ENCODE results near the gene TBCD. TPM values are rescaled to one million over a fixed set of nuclear protein-coding genes. Genes with fewer than 3 reads are reported as not detected.

Gene TBCD
- polyA plus RNA-seq, 1 donor from 2014 or later: 67.2 TPM

DNA sequence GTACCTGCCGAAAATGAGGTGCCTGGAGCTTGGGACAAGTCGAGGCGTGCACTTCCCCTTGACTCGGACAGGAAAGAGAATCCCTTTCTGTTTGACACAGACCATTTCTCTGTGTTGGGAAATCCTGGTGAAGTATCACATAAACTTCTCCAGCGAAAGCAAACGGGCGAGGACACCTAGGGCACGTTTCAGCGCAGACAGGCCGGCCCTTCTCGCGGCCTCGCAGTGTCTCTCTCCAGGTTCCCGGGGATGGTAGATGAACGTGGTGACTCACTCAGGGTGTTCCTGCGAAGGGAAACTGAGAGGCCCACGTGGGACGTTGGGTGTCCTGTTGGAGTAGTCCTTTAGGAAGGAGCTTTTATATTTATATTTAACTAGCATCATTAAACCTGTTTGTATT, 124.3 kb downstream of the TBCD start:
- Histone ChIP-seq H3K9ac (ENCODE audit: low read length) (no peak overlapping the region), H3K9me2 (ENCODE audit: insufficient read depth, low read length) (no peaks in the 10 kb centered on the region), H4K20me1 (ENCODE audit: insufficient read depth) (no peaks in the 10 kb centered on the region), H3K4me2 (ENCODE audit: low read length) (no peak overlapping the region), H3K27ac (ENCODE audit: low read length) (no peak overlapping the region), H3K4me3 (ENCODE audit: low read length) (no peak overlapping the region), H3K79me2 (replicated peaks; ENCODE audit: insufficient read depth, low read length) (no peaks in the 10 kb centered on the region), H3K9me3 (ENCODE audit: low read length) (no peaks in the 10 kb centered on the region), H3K36me3 (ENCODE audit: insufficient read depth, low read length) (no peaks in the 10 kb centered on the region), H3F3A (ENCODE audit: insufficient read depth, low read length, poor library complexity, severe bottlenecking) (no peaks in the 10 kb centered on the region), H3K27me3 (ENCODE audit: insufficient read depth, low read depth, low read length) (no peaks in the 10 kb centered on the region), H2AFZ (ENCODE audit: low read depth, low read length) (no peak overlapping the region)
- TF ChIP-seq MXI1 (conservative IDR thresholded peaks at IDR 0.05; ENCODE audit: poor library complexity, severe bottlenecking): no peak

- TF ChIP-seq, protein P1, sequence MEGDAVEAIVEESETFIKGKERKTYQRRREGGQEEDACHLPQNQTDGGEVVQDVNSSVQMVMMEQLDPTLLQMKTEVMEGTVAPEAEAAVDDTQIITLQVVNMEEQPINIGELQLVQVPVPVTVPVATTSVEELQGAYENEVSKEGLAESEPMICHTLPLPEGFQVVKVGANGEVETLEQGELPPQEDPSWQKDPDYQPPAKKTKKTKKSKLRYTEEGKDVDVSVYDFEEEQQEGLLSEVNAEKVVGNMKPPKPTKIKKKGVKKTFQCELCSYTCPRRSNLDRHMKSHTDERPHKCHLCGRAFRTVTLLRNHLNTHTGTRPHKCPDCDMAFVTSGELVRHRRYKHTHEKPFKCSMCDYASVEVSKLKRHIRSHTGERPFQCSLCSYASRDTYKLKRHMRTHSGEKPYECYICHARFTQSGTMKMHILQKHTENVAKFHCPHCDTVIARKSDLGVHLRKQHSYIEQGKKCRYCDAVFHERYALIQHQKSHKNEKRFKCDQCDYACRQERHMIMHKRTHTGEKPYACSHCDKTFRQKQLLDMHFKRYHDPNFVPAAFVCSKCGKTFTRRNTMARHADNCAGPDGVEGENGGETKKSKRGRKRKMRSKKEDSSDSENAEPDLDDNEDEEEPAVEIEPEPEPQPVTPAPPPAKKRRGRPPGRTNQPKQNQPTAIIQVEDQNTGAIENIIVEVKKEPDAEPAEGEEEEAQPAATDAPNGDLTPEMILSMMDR (IDR thresholded peaks at IDR 0.05; ENCODE audit: poor library complexity, severe bottlenecking): no peak
- peak; percentile 18 for TF ChIP-seq SMC3 (conservative IDR thresholded peaks at IDR 0.05; ENCODE audit: poor library complexity)
- Histone ChIP-seq H2AFZ (ENCODE audit: low read depth, low read length) (no peak overlapping the region), H3F3A (ENCODE audit: insufficient read depth, low read length, poor library complexity, severe bottlenecking) (no peaks in the 10 kb centered on the region), H3K4me3 (ENCODE audit: low read length) (no peak overlapping the region), H3K27ac (ENCODE audit: low read length) (no peak overlapping the region), H3K9ac (ENCODE audit: low read length) (no peak overlapping the region), H3K79me2 (replicated peaks; ENCODE audit: insufficient read depth, low read length) (no peaks in the 10 kb centered on the region), H3K27me3 (ENCODE audit: insufficient read depth, low read depth, low read length) (no peaks in the 10 kb centered on the region), H3K36me3 (ENCODE audit: insufficient read depth, low read length) (no peaks in the 10 kb centered on the region), H4K20me1 (ENCODE audit: insufficient read depth) (no peaks in the 10 kb centered on the region), H3K9me2 (ENCODE audit: insufficient read depth, low read length) (no peaks in the 10 kb centered on the region), H3K4me2 (ENCODE audit: low read length) (no peak overlapping the region), H3K9me3 (ENCODE audit: low read length) (no peaks in the 10 kb centered on the region)
Observed at GRCh38 chr17:82876602-82877379, 124.9 kb downstream of the TBCD start.

DNA sequence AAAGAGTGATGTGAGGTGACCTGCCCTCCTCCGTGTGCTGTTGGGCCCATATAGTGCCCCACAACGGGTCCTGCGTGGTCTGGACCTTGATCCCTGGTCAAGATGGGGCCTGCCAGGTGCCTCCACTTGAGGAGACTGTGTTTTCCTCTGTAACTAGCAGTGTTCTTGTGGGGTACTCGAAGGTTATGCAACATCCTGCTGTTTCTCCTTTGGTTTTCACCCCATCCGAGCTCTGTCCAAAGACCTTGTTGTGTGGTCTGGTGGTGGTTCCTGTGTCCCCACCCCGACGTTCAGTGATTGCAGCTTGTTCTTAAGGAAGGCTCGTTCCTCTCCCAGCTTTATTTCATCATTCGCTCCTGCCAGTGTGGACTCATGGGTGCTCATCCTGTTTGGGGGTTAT, 126.7 kb downstream of the TBCD start:
- H2AFZ ChIP-seq (ENCODE audit: low read depth, low read length): no peak overlapping the region
- no peaks in the 10 kb centered on the region for H3K9me3 ChIP-seq (ENCODE audit: low read length)
- no peaks in the 10 kb centered on the region for H3K27me3 ChIP-seq (ENCODE audit: insufficient read depth, low read depth, low read length)
- H4K20me1 ChIP-seq (ENCODE audit: insufficient read depth): no peaks in the 10 kb centered on the region
- H3K4me2 ChIP-seq (ENCODE audit: low read length): no peak overlapping the region
- no peaks in the 10 kb centered on the region for H3K79me2 ChIP-seq (replicated peaks; ENCODE audit: insufficient read depth, low read length)
- H3K4me3 ChIP-seq (ENCODE audit: low read length): no peak overlapping the region
- no peaks in the 10 kb centered on the region for H3K9me2 ChIP-seq (ENCODE audit: insufficient read depth, low read length)
- H3F3A ChIP-seq (ENCODE audit: insufficient read depth, low read length, poor library complexity, severe bottlenecking): no peaks in the 10 kb centered on the region
- H3K36me3 ChIP-seq (ENCODE audit: insufficient read depth, low read length): no peaks in the 10 kb centered on the region
- H3K27ac ChIP-seq (ENCODE audit: low read length): no peak overlapping the region
- TF ChIP-seq TAF1 (IDR thresholded peaks at IDR 0.05; ENCODE audit: low read depth): no peak
- TF ChIP-seq EZH2 (IDR thresholded peaks at IDR 0.05; ENCODE audit: borderline replicate concordance, insufficient read depth, low read length, poor library complexity, severe bottlenecking): no peak
- TF ChIP-seq EP300 (conservative IDR thresholded peaks at IDR 0.05; ENCODE audit: poor library complexity, severe bottlenecking): no peak
- TF ChIP-seq, protein P1 (IDR thresholded peaks at IDR 0.05; ENCODE audit: poor library complexity, severe bottlenecking): no peak
- TF ChIP-seq SMC3 (conservative IDR thresholded peaks at IDR 0.05; ENCODE audit: poor library complexity): no peak
- no peak for TF ChIP-seq POLR2AphosphoS5 (IDR thresholded peaks at IDR 0.05)
- no peak for TF ChIP-seq MXI1 (conservative IDR thresholded peaks at IDR 0.05; ENCODE audit: poor library complexity, severe bottlenecking)
- no peak for TF ChIP-seq RAD21 (conservative IDR thresholded peaks at IDR 0.05)
- TF ChIP-seq, protein P2, sequence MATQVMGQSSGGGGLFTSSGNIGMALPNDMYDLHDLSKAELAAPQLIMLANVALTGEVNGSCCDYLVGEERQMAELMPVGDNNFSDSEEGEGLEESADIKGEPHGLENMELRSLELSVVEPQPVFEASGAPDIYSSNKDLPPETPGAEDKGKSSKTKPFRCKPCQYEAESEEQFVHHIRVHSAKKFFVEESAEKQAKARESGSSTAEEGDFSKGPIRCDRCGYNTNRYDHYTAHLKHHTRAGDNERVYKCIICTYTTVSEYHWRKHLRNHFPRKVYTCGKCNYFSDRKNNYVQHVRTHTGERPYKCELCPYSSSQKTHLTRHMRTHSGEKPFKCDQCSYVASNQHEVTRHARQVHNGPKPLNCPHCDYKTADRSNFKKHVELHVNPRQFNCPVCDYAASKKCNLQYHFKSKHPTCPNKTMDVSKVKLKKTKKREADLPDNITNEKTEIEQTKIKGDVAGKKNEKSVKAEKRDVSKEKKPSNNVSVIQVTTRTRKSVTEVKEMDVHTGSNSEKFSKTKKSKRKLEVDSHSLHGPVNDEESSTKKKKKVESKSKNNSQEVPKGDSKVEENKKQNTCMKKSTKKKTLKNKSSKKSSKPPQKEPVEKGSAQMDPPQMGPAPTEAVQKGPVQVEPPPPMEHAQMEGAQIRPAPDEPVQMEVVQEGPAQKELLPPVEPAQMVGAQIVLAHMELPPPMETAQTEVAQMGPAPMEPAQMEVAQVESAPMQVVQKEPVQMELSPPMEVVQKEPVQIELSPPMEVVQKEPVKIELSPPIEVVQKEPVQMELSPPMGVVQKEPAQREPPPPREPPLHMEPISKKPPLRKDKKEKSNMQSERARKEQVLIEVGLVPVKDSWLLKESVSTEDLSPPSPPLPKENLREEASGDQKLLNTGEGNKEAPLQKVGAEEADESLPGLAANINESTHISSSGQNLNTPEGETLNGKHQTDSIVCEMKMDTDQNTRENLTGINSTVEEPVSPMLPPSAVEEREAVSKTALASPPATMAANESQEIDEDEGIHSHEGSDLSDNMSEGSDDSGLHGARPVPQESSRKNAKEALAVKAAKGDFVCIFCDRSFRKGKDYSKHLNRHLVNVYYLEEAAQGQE (IDR thresholded peaks at IDR 0.05; ENCODE audit: borderline replicate concordance): no peak
- H3K9ac ChIP-seq (ENCODE audit: low read length): no peak overlapping the region

Data from neural cell (in vitro differentiated cells).